AG09309 (cell line): ENCODE measurements around the gene TFDP1.

Source experiments
- DNase-seq: peaks from one replicate; pipeline ENCODE4 v3.0.0-alpha.2; 2010; ENCODE audit warnings: low read depth
- H3K4me3 ChIP-seq: 2 replicates; pipeline ENCODE4 v1.5.1; 2011; ENCODE audit warnings: mild to moderate bottlenecking, low read depth, low read length, moderate library complexity; ENCODE audit not compliant: control insufficient read depth
- TF ChIP-seq, protein P1 (sequence below): IDR thresholded peaks from 2 replicates; pipeline ENCODE4 v1.5.1; 2011; ENCODE audit warnings: mild to moderate bottlenecking, low read depth, low read length, inconsistent platforms; ENCODE audit not compliant: insufficient read depth, control insufficient read depth; ENCODE audit errors: missing control alignments

TFDP1 gene

DNA sequence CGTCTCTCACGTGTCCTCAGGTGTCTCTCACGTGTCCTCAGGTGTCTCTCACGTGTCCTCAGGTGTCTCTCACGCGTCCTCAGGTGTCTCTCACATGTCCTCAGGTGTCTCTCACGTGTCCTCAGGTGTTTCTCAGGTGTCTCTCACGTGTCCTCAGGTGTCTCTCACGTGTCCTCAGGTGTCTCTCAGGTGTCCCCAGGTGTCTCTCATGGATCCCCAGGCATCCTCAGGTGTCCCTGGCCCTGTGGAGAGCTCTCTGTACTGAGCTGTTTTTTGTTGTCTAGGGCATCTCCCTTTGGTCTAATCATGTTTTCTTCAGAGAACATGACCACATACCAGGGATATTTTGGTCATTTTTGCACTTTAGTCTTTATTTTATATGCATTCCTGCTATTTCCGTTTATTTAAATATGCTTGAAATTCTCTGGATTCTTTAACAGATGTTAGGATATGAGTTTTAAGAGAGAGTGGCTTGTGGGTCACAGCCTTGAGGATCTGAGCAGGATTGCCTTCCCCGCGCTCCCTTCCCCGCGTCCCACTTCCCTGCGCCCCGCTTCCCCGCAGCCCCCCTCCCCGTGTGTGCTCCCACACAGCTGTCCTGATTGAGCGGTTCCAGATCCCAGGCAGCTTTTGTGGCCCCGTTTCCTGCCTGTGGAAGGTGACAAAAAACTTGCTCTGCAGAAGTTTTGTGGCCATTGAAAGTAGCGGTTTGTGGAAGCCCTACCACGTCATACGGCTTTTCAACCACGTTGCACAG lies 41.6 kb downstream of the TFDP1 start:
- TF ChIP-seq, protein P1, sequence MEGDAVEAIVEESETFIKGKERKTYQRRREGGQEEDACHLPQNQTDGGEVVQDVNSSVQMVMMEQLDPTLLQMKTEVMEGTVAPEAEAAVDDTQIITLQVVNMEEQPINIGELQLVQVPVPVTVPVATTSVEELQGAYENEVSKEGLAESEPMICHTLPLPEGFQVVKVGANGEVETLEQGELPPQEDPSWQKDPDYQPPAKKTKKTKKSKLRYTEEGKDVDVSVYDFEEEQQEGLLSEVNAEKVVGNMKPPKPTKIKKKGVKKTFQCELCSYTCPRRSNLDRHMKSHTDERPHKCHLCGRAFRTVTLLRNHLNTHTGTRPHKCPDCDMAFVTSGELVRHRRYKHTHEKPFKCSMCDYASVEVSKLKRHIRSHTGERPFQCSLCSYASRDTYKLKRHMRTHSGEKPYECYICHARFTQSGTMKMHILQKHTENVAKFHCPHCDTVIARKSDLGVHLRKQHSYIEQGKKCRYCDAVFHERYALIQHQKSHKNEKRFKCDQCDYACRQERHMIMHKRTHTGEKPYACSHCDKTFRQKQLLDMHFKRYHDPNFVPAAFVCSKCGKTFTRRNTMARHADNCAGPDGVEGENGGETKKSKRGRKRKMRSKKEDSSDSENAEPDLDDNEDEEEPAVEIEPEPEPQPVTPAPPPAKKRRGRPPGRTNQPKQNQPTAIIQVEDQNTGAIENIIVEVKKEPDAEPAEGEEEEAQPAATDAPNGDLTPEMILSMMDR, result no peak
- H3K4me3 ChIP-seq, result no peak overlapping the region
- DNase-seq, result peak; percentile 20

- TF ChIP-seq, protein P1, result no peak
- no peak overlapping the region for H3K4me3 ChIP-seq
- DNase-seq, result no peak
These were observed 42.6 kb downstream of the TFDP1 start for GRCh38 chr13:113627136-113627535.

DNA sequence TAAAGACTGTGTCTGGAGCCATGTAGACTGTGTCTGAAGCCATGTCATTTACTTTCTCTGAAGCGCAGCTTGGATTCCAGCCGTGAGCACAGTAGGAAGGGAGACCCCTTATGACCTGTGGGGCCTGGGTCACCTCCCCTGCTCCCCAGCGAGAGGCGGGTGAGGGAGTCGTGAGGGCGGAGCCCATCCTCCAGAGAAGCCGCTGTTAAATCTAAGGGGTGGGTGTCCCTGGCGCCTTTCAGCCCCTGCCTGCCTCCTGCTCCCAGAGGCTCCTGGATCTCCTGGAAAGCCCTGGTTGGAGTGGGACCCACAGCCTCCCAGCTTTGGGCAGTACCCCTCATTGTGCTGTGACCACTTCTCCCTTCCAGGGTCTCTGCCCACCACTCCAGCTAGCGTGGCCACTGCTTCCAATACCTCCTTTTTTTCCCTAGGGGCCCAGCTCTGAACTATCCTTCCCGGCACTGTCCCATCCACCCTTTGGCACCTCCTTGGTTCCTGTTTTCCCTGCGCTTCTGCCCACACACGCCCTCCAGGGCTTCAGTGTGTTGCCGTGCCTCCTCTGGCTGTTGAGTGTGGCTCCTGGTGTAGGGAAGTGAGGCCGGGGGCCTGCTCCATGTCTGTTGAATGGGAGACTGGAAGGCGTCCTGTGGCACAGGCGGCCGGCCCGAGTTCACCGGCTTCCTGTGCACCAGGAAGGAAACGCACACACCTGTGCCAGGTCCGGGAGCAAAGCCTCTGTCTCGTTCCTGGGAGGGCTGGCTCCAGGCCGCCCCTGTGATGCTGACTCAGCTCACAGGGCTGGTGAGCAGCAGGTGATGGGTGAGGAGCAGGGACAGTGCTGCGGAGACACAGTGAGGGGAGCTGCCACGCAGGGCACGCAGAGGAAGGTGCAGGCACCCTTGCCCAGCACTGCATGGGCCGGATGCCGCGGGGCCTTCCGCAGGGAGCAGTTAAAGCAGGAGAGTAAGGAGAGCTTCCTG lies 44.0 kb downstream of the TFDP1 start:
- TF ChIP-seq, protein P1, result no peak
- no peak overlapping the region for H3K4me3 ChIP-seq
- no peak for DNase-seq

DNA sequence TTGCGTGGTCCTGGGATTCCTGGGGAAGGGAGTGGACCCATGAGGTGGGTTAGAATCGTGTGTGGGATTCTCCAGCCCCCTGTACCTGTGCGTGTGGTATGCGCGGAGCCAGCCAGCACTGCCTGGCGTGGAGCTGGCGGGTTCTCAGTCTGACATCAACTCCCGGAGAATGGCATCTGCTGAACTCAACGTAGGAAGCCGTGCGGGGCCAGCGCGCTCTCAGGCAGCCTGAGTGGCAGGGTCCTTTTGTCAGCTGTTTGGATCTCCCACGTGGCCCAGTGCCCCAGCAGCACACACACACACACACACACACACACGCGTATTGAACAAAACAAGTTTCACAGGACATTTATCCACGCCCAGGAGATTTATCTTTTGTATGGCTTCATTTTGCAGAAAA lies 45.3 kb downstream of the TFDP1 start:
- TF ChIP-seq, protein P1, result no peak
- DNase-seq, result no peak
- H3K4me3 ChIP-seq, result no peak overlapping the region

DNA sequence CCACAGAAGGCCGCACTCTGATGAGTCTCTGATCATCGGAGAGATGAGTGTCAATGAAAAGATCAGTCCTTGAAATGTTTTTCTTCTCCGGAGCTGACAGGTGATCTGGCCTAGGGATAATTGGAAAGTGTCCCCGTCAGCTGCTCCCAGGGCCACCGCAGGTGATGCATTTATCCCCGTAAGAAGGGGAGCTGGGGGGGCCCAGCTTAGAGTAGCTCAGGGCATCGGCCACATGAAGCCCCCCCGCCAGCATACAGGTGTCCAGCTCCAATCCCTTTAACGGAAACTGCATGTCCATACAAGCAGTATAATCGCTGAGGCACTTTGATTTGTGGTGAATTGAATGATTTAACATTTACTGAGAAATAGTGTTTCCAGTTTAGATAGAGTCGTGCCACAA lies 45.7 kb downstream of the TFDP1 start:
- no peak for DNase-seq
- no peak overlapping the region for H3K4me3 ChIP-seq
- TF ChIP-seq, protein P1, result no peak

DNA sequence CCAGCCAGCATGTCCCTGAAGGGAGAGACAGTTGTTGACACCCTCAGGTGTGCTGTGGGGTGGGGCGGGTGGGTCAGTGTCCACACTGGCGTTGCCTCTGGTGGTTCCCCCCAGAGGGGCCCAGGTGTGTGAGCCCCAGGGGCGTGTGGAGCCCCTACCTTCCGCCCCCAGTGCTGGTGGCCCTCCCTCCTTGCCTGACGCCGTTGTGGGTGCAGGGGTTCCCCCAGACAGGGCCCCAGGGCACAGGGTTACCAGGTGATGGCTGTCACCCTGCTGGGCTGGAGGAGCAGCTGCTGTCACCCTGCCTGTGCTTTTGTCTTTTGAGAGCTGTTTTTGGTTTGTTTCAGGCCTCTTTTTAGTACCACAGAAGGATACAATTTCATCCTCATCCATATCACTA lies 46.3 kb downstream of the TFDP1 start:
- DNase-seq, result no peak
- TF ChIP-seq, protein P1, result no peak

More for the DNA sequence above, 46.3 kb downstream of the TFDP1 start:
- H3K4me3 ChIP-seq, result no peak overlapping the region
